AG08395 (cell line): Measurements from ENCODE around the gene DOK7.
"Not testable (repeated sequence)": the region's sequence is repeated elsewhere in the genome, so short reads cannot be mapped to it uniquely, and the experiment has no call there.

Source experiments
- DNase-seq: peaks from one replicate; pipeline ENCODE4 v3.0.0; 2012; ENCODE audit warnings: mixed read lengths, low spot score

Gene DOK7

DNA sequence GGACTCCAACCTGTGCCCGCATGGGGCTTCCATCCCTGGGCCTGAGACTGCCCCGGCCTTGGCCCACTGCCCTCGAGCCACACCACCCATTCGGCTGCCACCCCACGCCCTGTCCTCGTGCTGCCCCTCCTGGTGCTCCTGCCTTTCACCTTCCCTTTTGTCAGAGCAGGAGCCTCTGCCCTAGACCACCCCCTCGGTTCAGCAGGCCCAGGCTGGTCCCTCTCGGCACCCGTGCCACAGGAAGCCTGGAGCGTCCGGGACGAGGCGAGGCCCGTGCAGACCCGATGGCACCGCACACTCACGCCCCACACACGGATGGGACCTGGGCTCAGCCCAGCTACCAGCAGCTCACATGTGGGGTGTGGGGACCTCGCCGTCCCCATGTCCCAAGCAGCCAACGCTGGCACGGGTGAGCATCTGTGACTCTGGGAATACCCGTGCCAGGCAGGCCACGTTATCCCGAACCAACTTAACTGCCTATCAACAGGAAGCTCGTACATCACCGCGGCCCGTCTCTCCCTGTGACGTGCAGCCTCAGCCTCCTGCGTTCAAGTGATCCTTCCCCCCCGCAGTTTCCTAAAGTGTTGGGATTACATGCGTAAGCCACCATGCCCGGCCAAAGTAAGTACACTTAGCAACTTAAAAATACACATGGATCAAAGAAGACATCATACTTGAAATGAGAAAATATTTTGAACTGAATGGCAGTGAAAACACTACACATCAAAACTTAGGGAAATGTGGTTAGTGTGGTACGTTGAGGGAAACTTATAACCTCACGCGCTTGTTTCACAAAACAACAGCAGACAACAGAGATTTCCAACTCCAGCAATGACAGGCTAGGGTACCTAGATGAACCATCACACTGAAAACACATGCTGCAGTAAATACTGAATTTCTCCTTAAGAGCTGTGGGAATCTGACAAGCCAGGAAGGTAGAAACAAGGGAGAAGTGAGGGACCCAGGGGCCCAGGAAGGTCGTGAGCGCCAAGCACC is 40.1 kb downstream of the DOK7 start:
- DNase-seq, result no peak

DNA sequence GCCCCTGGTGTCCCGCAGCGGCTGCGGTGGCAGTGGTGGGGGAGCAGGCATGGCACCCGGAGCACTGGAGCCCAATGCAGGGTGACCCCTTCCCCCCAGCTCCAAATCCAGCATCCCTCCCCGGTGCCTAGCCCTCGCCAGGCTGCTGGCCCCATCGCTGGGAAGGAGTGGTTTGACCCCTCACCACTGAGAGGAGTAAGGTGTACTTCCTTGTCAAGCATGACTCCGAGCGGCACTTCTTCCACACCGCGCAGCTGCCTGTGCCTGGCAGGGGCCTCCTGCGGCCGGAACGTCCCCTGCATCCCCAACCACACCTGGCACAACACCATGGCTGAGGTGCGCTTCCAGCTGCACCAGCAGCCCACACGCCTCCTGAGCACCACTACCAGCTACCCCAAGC is 42.1 kb downstream of the DOK7 start:
- no peak for DNase-seq

DNA sequence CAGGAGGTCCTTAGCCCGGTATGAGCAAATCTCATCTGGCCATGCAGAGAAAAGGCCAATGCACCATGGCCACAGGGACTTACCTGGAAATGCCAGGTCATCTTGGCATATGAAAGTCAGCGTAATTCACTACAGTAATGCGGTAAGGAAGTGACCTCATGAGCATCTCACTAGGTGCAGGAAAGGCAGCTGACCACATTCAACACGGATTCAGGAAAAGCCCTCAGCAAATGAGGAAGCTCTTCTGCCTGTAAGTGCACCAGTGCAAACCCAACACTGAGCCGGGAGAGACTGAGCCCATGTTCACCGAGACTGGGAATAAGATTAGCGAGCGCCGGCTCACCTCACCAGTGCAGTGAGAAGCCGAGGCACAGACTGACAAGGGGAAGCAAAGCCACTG is 45.4 kb downstream of the DOK7 start:
- DNase-seq, result no peak

DNA sequence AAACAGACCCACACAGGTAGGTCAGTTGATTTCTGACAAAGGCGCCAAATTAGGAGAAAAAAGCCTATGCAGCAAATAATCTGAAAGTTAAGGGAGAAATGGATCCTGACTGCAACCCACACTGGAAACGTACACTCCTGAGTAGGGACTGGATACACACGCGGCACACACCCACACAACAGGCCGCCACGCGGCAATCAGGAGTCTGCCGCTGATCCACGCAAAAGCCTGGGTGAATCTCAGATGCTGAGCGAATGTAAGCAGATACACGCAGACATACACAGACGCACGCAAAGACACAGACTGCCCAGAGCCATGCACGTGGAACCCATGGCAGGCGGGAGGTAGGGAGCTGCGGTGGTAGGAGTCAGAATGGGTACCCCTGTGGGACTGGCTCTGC is 47.4 kb downstream of the DOK7 start:
- no peak for DNase-seq

DNA sequence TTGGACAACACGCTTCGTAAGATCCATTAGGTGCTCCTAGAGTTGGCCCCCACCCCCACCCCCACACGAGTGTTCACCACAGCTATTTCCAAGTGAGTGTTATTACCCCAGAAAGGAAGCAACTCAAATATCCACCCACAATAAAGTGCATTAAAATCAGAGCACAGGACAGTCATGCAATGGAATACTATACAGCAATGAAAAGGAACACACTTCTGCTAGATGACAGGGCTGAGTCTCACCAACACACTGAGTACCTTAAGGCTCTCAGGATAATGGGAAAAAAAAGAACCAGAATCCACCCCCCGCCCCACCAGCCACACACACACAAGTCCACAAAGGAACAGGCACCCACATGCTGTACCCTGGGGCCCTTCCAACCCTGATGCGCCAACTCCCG is 48.1 kb downstream of the DOK7 start:
- no peak for DNase-seq

DNA sequence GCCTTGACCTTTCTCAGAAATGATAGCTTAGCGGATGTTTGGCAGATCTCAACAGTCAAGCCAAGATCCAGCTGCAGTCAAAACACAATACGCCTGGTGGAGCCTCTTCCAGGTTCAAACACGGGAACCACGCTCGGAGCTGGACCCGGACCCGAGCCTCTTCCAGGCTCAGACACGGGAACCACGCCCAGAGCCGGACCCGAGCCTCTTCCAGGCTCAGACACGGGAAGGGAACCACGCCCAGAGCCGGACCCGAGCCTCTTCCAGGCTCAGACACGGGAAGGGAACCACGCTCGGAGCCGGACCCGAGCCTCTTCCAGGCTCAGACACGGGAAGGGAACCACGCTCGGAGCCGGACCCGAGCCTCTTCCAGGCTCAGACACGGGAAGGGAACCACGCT is 48.5 kb downstream of the DOK7 start:
- not testable (repeated sequence) for DNase-seq

DNA sequence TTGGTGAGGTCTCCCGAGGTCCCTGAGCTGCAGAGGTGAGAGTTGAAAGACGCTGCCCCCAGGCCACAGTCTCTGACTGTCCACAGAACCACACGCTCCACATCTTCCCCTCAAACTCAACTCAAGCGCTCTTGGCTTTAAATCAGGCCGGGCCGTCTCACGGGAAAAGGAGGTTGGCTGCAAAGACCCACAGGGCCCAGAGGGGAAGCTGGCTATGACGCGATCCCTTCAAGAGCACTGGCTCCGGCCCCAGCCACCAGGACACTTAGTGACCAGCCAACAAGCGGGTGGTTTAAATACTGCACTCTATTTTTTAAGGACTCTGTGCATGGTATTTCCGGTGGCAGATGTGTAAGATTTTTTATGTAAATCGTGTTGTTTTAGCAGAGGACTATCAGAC is 49.2 kb downstream of the DOK7 start:
- no peak for DNase-seq

DNA sequence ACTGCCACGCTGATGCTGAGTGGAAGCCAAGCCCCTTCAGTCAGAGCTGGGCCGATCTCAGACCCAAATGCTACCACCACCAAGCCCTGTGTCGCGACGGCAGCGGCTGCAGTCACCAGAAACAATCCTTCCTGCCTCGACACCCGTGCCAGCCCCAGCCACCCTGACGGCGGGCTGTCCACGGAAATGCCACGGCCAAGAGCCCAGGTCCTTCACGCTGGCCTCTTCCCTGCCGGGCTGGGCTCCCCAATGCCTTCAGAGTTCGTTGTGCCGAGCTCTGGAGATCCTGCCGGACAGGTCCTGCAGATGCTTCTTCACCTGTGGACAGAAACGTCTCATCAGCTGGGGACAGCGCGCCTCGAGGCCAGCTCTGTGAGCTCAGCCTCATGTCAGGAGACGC is 49.6 kb downstream of the DOK7 start:
- DNase-seq, result no peak

DNA sequence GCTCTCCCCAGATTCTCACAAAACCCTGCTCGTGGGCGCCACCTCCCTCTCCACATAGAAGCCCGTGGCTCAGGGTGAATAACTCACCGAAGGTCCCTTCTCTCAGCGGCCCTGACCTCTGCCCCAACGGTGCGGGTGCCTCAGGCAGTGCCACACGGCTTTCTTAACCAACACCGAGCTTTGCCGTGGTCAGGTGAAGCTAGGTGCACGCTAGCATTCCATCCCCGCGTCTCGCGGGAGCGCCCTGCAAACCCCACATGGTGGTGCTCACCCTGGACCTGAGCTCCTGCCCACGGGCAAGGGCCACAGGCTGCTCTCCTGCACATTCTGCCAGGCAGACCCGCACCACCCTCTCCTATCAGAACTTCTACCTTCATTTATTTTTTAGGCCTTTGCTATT is 50.7 kb downstream of the DOK7 start:
- DNase-seq, result no peak

DNA sequence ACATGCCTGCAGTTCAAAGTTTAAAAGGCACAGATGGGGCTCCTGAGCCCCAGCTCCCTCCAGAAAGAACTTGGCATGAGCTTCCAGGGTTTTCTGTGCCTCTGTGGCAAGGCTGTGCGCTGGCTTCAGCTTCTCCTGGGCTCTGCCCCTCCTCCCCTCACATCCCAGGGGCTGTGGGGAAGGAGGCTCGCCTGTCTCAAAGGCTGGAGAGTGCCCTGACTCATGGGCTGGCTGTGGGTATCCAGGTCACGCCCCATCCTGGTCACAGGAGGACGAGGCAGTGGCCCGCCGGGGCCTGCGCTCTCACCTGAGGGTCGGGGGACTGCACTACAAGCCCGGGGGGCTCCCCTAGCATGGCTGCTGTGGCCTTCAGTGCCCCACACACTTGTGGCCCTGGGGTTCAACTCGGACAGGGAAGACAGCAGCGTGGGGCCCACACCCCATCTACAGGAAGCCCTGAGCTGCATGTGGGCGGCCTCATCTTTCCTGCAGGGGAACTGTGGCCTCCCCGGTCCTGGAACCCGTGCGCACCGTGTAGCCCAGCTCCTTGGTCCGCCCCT is 51.2 kb downstream of the DOK7 start:
- no peak for DNase-seq

DNA sequence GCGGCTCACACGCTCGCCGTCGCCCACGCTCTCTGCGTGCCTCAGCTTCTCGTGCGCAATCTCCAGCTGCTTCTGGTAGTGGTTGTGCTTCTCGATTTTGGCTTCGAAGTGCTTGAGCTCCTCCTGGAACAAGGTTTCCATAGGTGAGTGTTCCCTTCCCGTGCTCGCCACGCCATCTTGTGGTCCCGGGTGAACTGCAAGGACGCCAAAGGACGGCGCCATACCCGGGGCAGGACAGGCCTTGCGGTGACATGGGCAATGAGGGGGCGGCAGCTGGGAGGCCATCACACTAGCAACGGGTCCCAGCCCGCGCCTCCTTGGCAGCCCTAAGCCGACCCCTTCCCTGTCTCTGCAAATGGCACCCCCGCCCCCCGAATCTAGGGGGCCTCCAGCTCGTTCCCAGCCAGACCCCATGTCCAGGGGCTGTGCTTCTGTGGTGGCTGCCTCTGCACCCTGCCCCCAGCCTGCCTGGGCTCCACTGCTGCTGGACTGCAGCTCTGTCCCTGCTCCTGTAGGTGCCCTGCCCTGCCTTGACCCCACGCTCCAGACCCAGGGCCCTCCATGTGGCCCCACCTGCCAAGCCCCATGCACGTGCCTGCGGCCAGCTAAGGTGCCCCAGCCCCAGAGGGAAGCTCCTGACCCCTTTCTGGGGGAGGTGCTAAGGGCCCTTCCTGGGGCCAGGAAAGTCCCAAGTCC is 51.8 kb downstream of the DOK7 start:
- no peak for DNase-seq

DNA sequence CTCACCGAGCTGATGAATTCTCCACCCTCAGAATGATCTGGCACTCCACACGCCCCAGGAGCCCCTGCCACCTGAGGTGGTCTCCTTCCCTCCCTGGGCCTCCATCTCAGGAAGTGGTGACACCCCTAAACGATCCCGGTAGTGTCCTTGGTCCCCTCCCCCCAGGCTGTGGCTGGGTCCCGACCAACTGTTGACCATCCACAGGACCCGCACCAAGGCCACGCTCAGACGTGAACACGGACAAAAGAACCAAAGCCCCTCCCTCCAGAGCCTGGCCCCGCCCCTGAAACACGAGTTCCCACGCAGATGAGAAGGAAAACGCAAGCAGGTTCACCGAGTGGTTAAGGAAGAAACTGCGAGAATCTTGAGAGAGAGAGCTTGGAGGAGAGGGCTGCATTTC is 52.5 kb downstream of the DOK7 start:
- DNase-seq, result no peak

DNA sequence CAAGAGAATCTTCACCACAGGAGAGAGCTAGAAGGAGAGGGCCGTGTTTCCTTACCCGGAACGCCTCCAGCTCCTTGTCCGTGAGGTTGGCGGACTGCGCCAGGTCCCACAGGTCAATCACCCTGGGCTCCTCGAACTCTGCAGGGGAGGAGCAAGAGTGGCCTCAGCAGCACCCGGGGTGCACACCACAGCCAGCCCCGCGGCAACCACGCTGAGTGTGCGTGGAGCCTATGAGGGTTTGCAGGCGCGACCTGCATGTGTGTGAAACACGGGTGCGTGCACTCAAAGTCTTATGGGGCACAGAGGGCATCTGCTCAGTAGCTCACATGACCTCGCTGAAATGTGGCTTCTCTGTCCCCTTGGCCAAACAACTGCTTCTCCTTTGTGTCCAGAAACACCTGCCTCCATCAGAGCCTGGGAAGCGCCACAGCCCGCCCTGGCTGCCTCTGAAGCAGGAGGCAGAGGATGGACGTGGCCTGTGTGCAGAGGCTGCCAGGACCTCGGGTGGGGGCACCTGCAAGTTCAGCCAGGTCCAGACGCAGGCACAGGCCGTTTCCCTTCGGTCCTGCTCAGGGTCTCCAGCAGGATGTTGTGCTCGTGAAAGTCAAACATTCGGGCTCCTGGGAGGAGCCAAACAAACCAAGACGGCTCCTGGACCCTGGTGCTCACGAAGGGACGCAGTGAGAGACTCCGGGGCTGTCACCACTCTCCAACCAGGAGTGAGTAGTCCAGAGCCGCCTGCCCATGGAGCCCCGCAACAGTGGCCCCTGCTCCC is 53.1 kb downstream of the DOK7 start:
- DNase-seq, result no peak

DNA sequence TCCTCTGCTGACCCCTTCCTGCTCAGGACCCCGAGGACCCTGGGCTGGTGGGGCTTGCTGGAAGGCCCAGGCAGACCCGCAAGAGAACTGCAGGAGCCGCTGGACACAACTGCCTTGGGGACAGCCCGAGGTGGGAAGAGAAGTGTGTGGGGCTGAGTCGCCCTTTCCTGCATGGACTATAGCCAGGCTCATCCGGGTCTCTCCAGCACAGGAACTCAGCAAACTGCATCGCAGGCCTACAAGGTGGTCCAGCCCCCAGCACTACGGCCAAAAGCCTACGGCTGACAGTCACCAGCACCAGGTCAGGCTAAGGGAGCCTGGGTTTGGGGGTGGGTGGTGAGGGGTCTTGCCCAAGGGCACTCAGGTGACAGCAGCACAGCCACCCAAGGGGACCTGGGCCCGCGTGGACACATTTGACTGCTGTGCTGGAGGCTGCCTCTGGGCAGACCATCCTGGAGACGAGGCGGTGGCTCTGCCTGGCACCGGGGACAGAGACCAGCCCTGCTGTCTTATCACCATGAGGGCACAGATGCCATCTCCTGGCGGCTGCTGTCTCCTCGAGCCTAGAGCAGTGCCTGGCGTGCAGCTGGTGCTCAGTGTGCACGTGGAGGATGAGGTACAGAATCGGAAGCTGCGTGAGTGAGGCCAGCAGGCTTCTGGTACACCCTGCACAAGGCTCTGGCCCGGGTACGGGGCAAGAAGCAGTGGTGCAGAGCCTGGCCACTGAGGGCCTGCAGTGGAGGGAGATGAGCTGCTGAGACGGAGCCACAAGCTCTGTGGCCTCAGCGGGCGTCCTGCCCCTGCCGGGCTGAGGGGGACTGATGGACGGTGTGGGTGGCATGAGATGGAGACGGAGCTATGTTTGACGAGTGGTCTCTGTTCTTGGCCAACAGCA is 54.0 kb downstream of the DOK7 start:
- no peak for DNase-seq

DNA sequence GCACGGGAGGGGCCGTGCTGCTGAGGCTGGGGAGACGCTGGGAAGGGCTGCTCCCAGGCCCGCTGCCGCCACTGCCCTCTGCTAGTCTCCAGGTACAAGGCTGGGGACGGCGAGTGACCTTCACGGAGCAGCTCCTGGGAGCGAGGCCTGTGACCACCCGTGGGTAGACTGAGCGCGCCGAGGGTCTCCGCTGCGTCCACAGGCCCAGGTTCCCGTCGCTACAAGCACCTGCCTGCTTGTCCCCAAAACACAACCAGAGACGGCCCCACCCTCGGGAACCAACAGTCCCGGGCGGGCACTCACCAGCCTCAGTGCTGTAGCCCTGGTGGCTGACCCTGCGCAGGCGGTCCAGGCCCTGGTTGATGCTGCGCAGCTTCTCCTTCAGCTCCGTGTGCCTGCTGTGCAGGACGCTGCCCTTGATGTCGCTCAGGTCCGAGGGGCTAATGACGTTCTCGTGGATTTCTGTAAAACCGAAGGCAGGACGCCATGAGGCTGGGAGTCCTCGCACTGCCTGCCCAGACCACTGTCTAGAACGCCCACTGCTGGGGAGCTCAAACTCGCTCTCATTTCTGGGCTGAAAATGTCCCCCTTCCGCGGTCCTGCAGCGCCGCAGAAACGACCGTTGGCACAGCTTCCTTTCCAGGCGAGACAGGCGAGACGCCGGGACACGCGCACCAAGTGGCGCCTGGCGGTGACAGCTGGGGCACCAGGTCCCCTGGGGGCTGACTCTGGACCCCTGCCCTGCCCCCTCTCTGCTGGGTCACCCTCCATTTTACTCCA is 54.8 kb downstream of the DOK7 start:
- no peak for DNase-seq

DNA sequence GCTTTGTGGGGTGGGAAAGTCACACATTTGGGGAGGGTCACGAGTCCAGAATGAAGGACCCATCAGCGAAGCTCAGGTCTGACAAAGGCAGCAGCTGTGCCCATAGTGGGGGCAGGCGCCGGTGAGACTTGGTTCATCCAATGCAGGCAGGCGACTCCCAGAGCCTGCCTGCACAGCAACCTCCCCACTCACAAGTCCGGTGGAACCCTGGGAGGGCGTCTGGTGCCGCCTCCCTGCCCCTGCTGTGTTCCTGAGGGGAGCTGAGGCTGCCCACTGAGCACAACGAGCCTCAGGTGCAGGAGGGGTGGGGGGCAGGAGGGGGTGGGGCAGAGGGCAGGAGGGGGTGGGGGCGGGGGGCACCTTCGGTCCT is 55.4 kb downstream of the DOK7 start:
- no peak for DNase-seq

DNA sequence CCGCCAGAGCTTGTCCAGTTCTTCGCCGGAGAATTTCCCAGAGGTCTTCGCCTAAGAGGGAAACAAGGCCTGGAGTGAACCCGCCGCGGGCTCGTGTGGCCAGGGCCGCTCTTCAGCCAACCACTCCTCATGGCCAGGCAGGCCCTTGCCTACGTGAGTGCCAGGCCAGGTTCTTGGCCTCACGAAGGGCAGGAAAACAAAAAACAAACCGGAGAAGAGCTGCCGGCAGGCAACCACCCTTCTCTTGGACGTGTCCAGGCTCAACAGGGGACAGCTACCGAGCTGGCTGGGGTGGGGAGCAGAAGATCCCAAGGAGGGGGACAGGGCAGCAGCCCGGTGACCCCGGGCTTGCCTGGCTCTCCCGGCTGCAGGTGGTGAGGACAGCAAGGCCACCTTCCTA is 55.8 kb downstream of the DOK7 start:
- no peak for DNase-seq

DNA sequence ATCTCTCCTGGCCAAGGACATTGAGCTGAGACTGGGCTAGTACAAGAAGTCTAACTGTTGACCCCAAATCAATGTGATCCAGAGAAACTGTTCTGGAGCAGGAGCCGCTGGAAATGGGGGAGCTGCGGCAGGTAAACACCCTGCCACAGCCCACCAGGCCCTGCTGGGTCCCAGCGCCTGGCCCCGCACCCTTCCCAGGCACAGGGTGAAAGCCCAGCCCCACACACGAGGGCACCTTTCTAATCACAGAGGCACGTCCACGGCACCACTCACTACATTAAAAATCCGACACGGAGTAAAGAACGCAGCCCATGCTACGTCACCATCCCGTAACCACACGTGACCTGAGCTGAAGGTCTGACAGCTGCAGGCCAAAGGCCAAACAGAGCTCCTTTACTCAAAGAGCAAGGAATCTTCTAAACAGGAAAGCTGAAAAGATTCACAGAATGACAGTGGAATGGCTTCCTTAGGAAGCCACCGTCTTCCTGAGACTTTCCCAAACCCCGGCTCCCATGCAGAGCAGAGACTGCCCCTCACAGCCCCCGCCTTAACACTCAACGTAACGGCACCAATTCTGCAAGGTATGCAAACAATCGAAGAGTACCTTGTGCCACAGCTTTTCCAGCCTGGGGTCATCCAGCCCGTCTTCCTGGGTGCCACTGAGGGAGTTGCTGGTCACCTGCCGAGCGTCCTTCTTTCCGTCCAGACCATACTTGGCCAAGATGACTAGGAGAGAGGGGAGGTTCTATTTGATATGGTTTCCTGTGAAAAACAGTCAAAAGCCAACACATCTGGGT is 56.6 kb downstream of the DOK7 start:
- no peak for DNase-seq

DNA sequence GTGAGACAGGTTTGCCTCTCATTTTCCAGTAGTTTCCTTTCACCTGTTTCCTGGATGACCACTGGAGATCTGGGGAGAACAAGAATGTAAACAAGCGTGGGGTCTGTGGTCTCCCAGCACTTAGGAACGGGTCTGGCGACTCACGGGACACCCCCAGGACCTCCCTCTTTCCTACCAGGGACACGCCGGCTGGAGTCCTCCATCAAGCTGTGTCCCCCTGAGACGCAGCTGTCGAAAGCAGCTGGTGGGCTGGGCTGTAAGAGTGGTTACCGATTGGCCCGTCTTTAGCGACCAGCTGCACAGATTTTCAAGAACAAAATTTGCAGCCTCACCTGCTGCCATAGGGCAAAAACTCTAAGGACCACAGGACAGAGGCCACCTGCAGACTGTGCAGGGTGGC is 57.2 kb downstream of the DOK7 start:
- DNase-seq, result no peak
